Tibial nerve (tissue), 4 donors: ENCODE data around the gene DENND4B. TPM values are rescaled to one million over a fixed set of nuclear protein-coding genes. Genes with fewer than 3 reads are reported as not detected.
A peak's percentile ranks its signal among the peaks of the same experiment; 100 is the strongest.
"Not testable (repeated sequence)": the region's sequence is repeated elsewhere in the genome, so short reads cannot be mapped to it uniquely, and the experiment has no call there.

ENCODE experiments used
- DNase-seq, 2 donors: peaks; one replicate each; pipeline ENCODE4 v3.0.0-alpha.2; 2019; ENCODE audit warnings: low spot score in 2 of 2
- H3K27ac ChIP-seq, 4 donors: fragments of 200-600 bp; sonication (generic) in 3 of 4; one replicate each; pipeline ENCODE4 v1.5.1; 2017 to 2019; ENCODE audit warnings: mild to moderate bottlenecking in 1 of 4
- H3K27me3 ChIP-seq, 2 donors: fragments of 200-600 bp; sonication (generic) in 1 of 2; one replicate each; pipeline versions ENCODE4 v1.5.1 to v1.6.0; 2017 to 2019
- H3K36me3 ChIP-seq, 3 donors: fragments of 200-600 bp; sonication (generic); one replicate each; pipeline ENCODE4 v1.5.1; 2018 to 2019
- H3K4me1 ChIP-seq, 4 donors: fragments of 200-600 bp; sonication (generic) in 3 of 4; one replicate each; pipeline ENCODE4 v1.5.1; 2017 to 2019
- H3K4me3 ChIP-seq, 4 donors: fragments of 200-600 bp; sonication (generic) in 3 of 4; one replicate each; pipeline ENCODE4 v1.5.1; 2017 to 2019; ENCODE audit warnings: mild to moderate bottlenecking in 1 of 4, moderate library complexity in 1 of 4
- H3K9me3 ChIP-seq, 4 donors: fragments of 200-600 bp; sonication (generic) in 3 of 4; one replicate each; pipeline ENCODE4 v1.5.1; 2017 to 2019
- EP300 ChIP-seq, 2 donors: sonication (generic); formaldehyde crosslinking; IDR thresholded peaks; one replicate each; pipeline ENCODE4 v1.6.1; 2017; ENCODE audit warnings: antibody characterized with exemption in 2 of 2, mild to moderate bottlenecking in 1 of 2
- POLR2A ChIP-seq, 2 donors: fragments of 450-650 bp; IDR thresholded peaks; one replicate each; pipeline ENCODE4 v1.6.1; 2017; ENCODE audit warnings: antibody characterized with exemption in 2 of 2, mild to moderate bottlenecking in 2 of 2, moderate library complexity in 2 of 2
- whole genome bisulfite sequencing, 2 donors: methylation state at CpG; one replicate each; pipeline ENCODE4 v1.1.5; 2018; 5-methylcytosine and 5-hydroxymethylcytosine counted together
- total RNA-seq, 4 donors: library from RNA; depleted of rRNA; stranded (reverse); fragments of >200 nt; gene quantifications; one replicate each; pipeline ENCODE4 v1.1.0, GENCODE V29; 2016
- TF ChIP-seq, protein P1 (sequence below), 5 experiments: fragments of 200-600 bp in 3 of 5; fragments of 450-650 bp in 2 of 5; sonication (generic) in 3 of 5; IDR thresholded peaks; one replicate each; pipeline ENCODE4 v1.5.1; 2016 to 2019; ENCODE audit warnings: antibody characterized with exemption in 5 of 5, mild to moderate bottlenecking in 3 of 5, moderate library complexity in 2 of 5

DENND4B gene
- total RNA-seq, 4 donors from 2014 or later, result 42.8 to 78.0 (median 56.7) TPM

DNA sequence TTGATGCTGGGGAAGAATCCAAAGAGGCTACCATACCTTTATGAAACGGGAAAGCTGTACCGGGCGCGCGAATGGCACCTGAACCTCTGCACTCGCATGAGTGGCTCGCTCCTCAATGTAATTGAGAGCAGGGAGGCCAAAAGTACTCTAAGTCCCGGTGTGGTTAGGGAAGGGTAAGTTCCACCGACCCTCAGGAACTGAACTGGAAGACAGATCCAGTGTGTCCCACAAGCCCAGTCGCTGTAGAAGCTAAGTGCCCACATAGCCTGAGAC, 24.8 kb downstream of the DENND4B start:
- peak overlapping the region in 3 of 4 donors; percentile 94 to 96 (median 95) for H3K27ac ChIP-seq
- TF ChIP-seq POLR2A (IDR thresholded peaks at IDR 0.05) (no peak), EP300 (IDR thresholded peaks at IDR 0.05) (no peak)
- TF ChIP-seq, protein P1, sequence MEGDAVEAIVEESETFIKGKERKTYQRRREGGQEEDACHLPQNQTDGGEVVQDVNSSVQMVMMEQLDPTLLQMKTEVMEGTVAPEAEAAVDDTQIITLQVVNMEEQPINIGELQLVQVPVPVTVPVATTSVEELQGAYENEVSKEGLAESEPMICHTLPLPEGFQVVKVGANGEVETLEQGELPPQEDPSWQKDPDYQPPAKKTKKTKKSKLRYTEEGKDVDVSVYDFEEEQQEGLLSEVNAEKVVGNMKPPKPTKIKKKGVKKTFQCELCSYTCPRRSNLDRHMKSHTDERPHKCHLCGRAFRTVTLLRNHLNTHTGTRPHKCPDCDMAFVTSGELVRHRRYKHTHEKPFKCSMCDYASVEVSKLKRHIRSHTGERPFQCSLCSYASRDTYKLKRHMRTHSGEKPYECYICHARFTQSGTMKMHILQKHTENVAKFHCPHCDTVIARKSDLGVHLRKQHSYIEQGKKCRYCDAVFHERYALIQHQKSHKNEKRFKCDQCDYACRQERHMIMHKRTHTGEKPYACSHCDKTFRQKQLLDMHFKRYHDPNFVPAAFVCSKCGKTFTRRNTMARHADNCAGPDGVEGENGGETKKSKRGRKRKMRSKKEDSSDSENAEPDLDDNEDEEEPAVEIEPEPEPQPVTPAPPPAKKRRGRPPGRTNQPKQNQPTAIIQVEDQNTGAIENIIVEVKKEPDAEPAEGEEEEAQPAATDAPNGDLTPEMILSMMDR (IDR thresholded peaks at IDR 0.05), result no peak
- DNase-seq, result no peak
- H3K4me3 ChIP-seq, result peak overlapping the region; percentile 75 to 96 (median 90)
- 3% methylated on average over 5 to 10 of the region's 10 CpGs for WGBS, 2 donors
- peaks cover 0 to 52% (median 23%) of the 10 kb centered on the region in 4 donors for H3K4me1 ChIP-seq
- no peaks in the 10 kb centered on the region for H3K9me3 ChIP-seq
- H3K36me3 ChIP-seq, result no peaks in the 10 kb centered on the region
- no peaks in the 10 kb centered on the region for H3K27me3 ChIP-seq

DNA sequence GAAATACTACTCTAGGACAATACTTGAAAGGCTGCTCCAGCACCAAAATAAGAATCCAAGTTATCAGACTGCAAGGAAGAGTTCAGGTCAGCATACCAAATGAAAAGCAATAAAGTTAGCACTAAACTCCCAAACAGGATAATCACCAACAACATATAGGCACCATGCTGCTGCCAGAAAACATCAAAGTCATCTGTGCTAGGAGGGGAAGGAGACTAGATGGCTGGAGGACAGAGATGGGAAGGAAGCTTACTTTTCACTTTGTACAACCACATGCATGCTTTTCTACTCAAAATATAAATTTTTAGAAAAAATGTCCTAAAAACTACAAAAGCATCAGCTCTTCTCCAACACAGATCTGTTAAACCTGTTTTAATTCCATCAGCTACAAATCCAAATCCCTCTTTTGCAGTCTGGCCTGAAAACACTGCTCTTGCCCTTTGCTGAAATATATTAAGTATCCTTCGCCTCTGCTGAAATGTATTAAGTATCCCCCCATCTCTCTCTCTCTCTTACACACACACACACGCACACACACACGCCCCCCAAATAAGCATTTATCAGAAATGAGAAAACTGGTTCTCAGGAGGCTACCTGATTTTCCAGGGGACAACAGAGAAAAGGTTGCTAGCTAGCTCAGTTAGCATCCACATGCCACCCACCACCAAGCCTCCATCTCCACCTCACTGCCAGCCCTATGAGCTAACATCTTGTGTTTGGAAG, 25.3 kb downstream of the DENND4B start:
- H3K4me1 ChIP-seq, result peaks cover 0 to 52% (median 23%) of the 10 kb centered on the region in 4 donors

DNA sequence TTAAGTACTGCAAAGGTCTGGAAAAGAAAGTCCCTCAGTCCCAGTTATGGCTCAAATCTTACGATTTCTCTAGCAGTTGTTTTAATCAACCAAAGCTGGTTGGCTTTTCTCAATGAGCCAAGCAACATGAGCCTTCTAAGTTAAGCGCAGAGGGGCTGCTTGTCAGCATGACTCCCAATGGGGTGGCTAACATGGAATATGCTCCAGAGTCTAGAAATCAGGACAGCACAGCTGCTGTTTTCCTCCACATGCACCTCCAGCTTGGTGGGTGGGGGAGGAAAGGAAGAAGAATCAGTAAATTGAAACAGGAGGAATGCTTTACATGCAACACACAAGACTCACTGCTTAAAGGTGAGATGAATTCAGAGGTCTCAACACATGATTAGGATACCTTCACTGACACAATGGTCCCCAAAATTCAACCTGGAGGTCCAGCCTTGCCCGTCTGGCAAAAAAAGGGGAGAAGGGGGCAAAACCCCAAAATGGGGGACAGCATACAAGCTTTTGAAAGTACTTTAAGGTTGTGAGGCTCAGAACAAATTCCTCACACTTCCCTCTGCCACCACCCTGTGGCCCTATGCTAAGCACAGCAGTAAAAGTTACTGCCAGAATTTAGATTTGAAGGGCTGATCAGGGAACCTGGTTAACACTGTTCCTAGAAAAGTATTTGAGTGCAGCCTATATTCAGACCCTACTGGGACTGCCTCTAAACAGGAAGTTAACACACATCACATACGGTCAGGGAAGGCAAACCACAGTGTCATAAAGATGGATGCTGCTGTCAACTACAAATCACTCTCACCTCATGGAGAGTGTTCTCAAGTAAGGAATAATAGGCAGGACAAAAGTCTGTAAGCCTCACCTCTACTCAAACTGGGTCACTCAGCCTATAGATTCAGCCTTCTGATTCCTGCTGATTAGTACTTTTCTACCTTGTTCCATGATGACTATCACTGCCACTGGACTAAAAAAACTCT, 26.4 kb downstream of the DENND4B start:
- Histone ChIP-seq H3K4me1 (peaks cover 0 to 52% (median 23%) of the 10 kb centered on the region in 4 donors), H3K9me3 (no peaks in the 10 kb centered on the region)

More for the DNA sequence above, 25.3 kb downstream of the DENND4B start:
- DNase-seq, result no peak
- Histone ChIP-seq H3K4me3 (peak overlapping the region in 3 of 4 donors; percentile 84 to 96 (median 96)), H3K27ac (peak overlapping the region in 3 of 4 donors; percentile 94 to 96 (median 95)), H3K36me3 (no peaks in the 10 kb centered on the region), H3K27me3 (no peaks in the 10 kb centered on the region), H3K9me3 (no peaks in the 10 kb centered on the region)
- WGBS, 2 donors, result 14 to 16% methylated on average over 3 of the region's 3 CpGs
- TF ChIP-seq, protein P1 (IDR thresholded peaks at IDR 0.05), result no peak

DNA sequence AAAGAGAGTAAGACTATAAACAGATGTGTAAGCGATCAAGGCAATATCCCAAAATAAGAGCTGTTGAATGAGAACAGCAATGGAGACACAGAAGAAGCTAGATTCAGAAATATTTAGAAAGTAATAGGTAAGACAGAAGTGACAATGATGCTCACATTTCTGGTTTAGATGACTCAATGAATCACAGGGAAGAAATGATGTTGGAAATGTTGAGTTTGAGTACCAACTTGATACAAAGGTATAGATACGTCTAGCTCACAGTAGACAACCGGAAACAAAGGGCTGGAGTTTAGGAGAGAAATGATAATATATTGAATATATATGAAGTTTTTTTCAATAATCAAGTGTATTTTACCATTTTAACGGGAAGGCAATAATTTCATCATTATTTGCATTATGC, 30.2 kb downstream of the DENND4B start:
- Histone ChIP-seq H3K9me3 (no peaks in the 10 kb centered on the region), H3K4me3 (no peak overlapping the region), H3K36me3 (no peaks in the 10 kb centered on the region), H3K27ac (no peak overlapping the region), H3K27me3 (no peaks in the 10 kb centered on the region), H3K4me1 (peaks cover 0 to 36% (median 14%) of the 10 kb centered on the region in 4 donors)
- TF ChIP-seq, protein P1 (IDR thresholded peaks at IDR 0.05), result no peak
- no peak for TF ChIP-seq POLR2A (IDR thresholded peaks at IDR 0.05)
- TF ChIP-seq EP300 (IDR thresholded peaks at IDR 0.05), result no peak
- WGBS, 2 donors, result 68 to 72% methylated on average over 4 of the region's 4 CpGs
- DNase-seq, result no peak

More for the DNA sequence above, 26.4 kb downstream of the DENND4B start:
- Histone ChIP-seq H3K27ac (peak overlapping the region in 1 of 4 donors; percentile 40), H3K36me3 (no peaks in the 10 kb centered on the region), H3K4me3 (no peak overlapping the region), H3K27me3 (no peaks in the 10 kb centered on the region)
- 32 to 33% methylated on average over 4 of the region's 4 CpGs for WGBS, 2 donors
- TF ChIP-seq, protein P1 (IDR thresholded peaks at IDR 0.05), result no peak
- TF ChIP-seq EP300 (IDR thresholded peaks at IDR 0.05), result no peak
- no peak for TF ChIP-seq POLR2A (IDR thresholded peaks at IDR 0.05)
- no peak for DNase-seq

DNA sequence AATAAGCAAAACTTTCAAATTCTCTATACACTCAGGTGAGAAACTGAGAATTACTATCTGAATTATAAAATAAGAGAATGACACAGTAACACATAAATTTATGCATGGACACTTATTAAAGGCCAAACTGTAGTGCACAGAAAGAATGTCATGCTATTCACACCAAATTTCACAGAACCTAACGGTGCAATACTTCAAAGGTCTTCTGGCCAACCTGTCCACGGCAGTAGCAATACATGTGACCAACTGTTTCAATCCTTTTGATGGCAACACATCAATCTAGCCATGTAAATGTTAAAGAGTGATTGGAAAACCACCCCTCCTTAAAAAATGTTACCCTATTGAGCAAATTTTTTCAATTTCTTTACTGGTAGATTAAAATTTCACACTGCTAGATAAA, 34.2 kb downstream of the DENND4B start:
- TF ChIP-seq POLR2A (IDR thresholded peaks at IDR 0.05) (no peak), EP300 (IDR thresholded peaks at IDR 0.05) (no peak)
- TF ChIP-seq, protein P1 (IDR thresholded peaks at IDR 0.05), result no peak
- H3K27me3 ChIP-seq, result no peaks in the 10 kb centered on the region
- H3K27ac ChIP-seq, result no peak overlapping the region
- H3K4me1 ChIP-seq, result no peaks in the 10 kb centered on the region
- no peak overlapping the region for H3K4me3 ChIP-seq
- WGBS, 2 donors, result 57 to 67% methylated on average over 2 of the region's 2 CpGs
- DNase-seq, result no peak
- no peaks in the 10 kb centered on the region for H3K9me3 ChIP-seq
- H3K36me3 ChIP-seq, result peaks cover 0 to 7% (median 3%) of the 10 kb centered on the region in 3 donors

DNA sequence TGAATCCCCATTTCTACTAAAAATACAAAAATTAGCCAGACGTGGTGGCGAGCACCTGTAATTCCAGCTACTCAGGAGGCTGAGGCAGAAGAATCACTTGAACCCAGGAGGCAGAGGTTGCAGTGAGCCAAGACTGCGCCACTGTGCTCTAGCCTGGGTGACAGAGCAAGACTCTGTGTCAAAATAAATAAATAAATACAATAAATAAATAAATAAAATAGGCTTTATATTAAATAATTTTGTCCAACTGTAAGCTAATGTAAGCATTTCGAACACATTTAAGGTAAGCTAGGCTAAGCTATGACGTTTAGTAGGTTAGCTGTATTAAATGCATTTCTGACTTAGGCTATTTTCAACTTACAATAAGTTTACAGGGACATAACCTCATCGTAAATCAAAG, 36.0 kb downstream of the DENND4B start:
- H3K27me3 ChIP-seq, DNase-seq, H3K9me3 ChIP-seq, H3K27ac ChIP-seq, H3K4me3 ChIP-seq, H3K4me1 ChIP-seq: not testable (repeated sequence)
- peaks cover 0 to 11% (median 3%) of the 10 kb centered on the region in 3 donors for H3K36me3 ChIP-seq
- 86 to 89% methylated on average over 6 of the region's 6 CpGs for WGBS, 2 donors
